NB4 (cell line): ENCODE data around the gene ONECUT2.

Experiments used
- DNase-seq: peaks from one replicate; pipeline ENCODE4 v3.0.0; 2010; ENCODE audit warnings: low read depth
- H3K4me3 ChIP-seq: one replicate; pipeline ENCODE4 v1.5.1; 2011; ENCODE audit warnings: mild to moderate bottlenecking, low read depth, low read length, moderate library complexity
- MAX ChIP-seq: IDR thresholded peaks from 2 replicates; pipeline ENCODE4 v1.6.1; 2011; ENCODE audit warnings: low read depth, low read length
- MYC ChIP-seq: IDR thresholded peaks from 2 replicates; pipeline ENCODE4 v1.6.1; 2011; ENCODE audit warnings: low read depth, low read length
- POLR2A ChIP-seq: IDR thresholded peaks from 2 replicates; pipeline ENCODE4 v1.6.1; 2011; ENCODE audit warnings: mild to moderate bottlenecking; ENCODE audit not compliant: insufficient read length; ENCODE audit errors: extremely low read depth
- TF ChIP-seq, protein P1 (sequence below): IDR thresholded peaks from one replicate; pipeline ENCODE4 v1.5.1; 2012; ENCODE audit warnings: low read depth, low read length

Gene ONECUT2

GRCh38 chr18:57423821-57424220, 11.4 kb upstream of the ONECUT2 start:
- no peak overlapping the region for H3K4me3 ChIP-seq
- TF ChIP-seq POLR2A (no peak), MYC (no peak), MAX (no peak)
- TF ChIP-seq, protein P1, sequence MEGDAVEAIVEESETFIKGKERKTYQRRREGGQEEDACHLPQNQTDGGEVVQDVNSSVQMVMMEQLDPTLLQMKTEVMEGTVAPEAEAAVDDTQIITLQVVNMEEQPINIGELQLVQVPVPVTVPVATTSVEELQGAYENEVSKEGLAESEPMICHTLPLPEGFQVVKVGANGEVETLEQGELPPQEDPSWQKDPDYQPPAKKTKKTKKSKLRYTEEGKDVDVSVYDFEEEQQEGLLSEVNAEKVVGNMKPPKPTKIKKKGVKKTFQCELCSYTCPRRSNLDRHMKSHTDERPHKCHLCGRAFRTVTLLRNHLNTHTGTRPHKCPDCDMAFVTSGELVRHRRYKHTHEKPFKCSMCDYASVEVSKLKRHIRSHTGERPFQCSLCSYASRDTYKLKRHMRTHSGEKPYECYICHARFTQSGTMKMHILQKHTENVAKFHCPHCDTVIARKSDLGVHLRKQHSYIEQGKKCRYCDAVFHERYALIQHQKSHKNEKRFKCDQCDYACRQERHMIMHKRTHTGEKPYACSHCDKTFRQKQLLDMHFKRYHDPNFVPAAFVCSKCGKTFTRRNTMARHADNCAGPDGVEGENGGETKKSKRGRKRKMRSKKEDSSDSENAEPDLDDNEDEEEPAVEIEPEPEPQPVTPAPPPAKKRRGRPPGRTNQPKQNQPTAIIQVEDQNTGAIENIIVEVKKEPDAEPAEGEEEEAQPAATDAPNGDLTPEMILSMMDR = no peak
- no peak for DNase-seq

GRCh38 chr18:57425096-57425495, 10.1 kb upstream of the ONECUT2 start:
- no peak for DNase-seq
- TF ChIP-seq POLR2A = no peak
- TF ChIP-seq MAX = no peak
- TF ChIP-seq, protein P1 = no peak
- TF ChIP-seq MYC = no peak
- H3K4me3 ChIP-seq = no peak overlapping the region

- TF ChIP-seq MYC (no peak), MAX (no peak), POLR2A (no peak)
- TF ChIP-seq, protein P1 = no peak
- no peak for DNase-seq
- no peak overlapping the region for H3K4me3 ChIP-seq
Measured at GRCh38 chr18:57426187-57426586, 9.0 kb upstream of the ONECUT2 start.

DNA sequence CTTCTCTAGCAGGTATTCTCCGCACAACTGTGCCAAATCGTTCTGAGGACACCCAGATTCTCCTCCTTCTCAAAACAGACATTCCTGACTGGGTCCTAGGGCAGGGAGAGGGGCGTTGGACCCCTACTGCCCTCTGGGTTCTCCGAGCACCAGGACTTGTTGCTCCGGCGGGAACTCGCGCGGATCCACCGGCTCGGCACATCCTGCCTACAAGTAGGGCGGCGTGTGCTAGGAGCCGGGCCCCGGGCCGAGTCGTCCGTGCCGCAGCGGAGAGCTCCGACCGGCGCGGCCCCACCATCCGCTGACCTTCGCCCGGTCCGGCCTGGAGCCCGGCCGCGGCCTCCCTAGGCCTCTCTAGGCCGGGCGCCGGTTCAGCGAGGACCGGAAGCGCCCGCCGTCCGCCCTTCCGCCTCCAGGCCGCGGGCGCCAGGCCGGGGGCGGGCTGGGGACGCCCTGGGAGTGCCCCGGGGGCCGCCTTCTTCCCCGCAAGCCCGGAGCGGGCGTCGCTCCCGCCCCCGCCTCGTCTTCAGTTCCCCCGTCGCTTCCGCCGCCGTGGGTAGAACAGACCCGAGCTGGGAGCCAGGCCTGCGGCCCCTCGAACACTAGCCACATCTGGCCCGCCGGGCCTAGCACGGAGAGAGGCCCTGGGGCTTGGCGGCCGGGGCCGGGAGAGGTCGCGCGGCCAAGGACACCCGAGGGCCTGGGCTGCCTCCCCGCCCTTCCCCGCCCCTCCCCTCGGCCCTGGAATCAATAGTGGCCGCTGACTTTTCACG, 7.6 kb upstream of the ONECUT2 start:
- TF ChIP-seq POLR2A = no peak
- TF ChIP-seq, protein P1 = no peak
- no peak for TF ChIP-seq MAX
- no peak for TF ChIP-seq MYC
- H3K4me3 ChIP-seq = no peak overlapping the region
- no peak for DNase-seq

GRCh38 chr18:57428221-57429150, 6.7 kb upstream of the ONECUT2 start:
- TF ChIP-seq, protein P1 = no peak
- TF ChIP-seq MYC = no peak
- no peak for TF ChIP-seq MAX
- no peak for TF ChIP-seq POLR2A
- H3K4me3 ChIP-seq = no peak overlapping the region
- DNase-seq = no peak
